Esophagus muscularis mucosa (tissue), 4 donors: ENCODE measurements around the gene CCDC183.

Source experiments
- EP300 ChIP-seq: sonication (generic); formaldehyde crosslinking; IDR thresholded peaks from one replicate; pipeline ENCODE4 v1.6.1; 2017; ENCODE audit warnings: antibody characterized with exemption
- POLR2A ChIP-seq: fragments of 450-650 bp; IDR thresholded peaks from one replicate; pipeline ENCODE4 v1.6.1; 2017; ENCODE audit warnings: antibody characterized with exemption, moderate library complexity, mild to moderate bottlenecking, low read depth
- TF ChIP-seq, protein P1 (sequence below), 3 experiments: fragments of 200-600 bp in 2 of 3; fragments of 450-650 bp in 1 of 3; sonication (generic) in 2 of 3; IDR thresholded peaks; one replicate each; pipeline ENCODE4 v1.5.1; 2017 to 2019; ENCODE audit warnings: antibody characterized with exemption in 3 of 3, mild to moderate bottlenecking in 2 of 3, moderate library complexity in 1 of 3

GRCh38 chr9:136746621-136747020 is 49.5 kb upstream of the CCDC183 start:
- TF ChIP-seq POLR2A: no peak
- TF ChIP-seq, protein P1, sequence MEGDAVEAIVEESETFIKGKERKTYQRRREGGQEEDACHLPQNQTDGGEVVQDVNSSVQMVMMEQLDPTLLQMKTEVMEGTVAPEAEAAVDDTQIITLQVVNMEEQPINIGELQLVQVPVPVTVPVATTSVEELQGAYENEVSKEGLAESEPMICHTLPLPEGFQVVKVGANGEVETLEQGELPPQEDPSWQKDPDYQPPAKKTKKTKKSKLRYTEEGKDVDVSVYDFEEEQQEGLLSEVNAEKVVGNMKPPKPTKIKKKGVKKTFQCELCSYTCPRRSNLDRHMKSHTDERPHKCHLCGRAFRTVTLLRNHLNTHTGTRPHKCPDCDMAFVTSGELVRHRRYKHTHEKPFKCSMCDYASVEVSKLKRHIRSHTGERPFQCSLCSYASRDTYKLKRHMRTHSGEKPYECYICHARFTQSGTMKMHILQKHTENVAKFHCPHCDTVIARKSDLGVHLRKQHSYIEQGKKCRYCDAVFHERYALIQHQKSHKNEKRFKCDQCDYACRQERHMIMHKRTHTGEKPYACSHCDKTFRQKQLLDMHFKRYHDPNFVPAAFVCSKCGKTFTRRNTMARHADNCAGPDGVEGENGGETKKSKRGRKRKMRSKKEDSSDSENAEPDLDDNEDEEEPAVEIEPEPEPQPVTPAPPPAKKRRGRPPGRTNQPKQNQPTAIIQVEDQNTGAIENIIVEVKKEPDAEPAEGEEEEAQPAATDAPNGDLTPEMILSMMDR (IDR thresholded peaks at IDR 0.05): no peak
- no peak for TF ChIP-seq EP300
